Esophagus muscularis mucosa (tissue), 4 donors: ENCODE measurements around the gene OLFM4. TPM values are rescaled to one million over a fixed set of nuclear protein-coding genes. Genes with fewer than 3 reads are reported as not detected.

Experiments
- DNase-seq: peaks from one replicate; pipeline ENCODE4 v3.0.0-alpha.2; 2017; ENCODE audit errors: extremely low spot score
- H3K27ac ChIP-seq, 4 donors: fragments of 200-600 bp; sonication (generic); replicated peaks in 1 of 4; 1 replicate in 3 of 4; 2 replicates in 1 of 4; pipeline ENCODE4 v1.5.1; 2016 to 2019; ENCODE audit warnings: mild to moderate bottlenecking in 1 of 4
- H3K27me3 ChIP-seq, 4 donors: fragments of 200-600 bp; sonication (generic); one replicate each; pipeline versions ENCODE4 v1.5.1 to v1.6.0; 2016 to 2019
- H3K36me3 ChIP-seq, 4 donors: fragments of 200-600 bp; sonication (generic); one replicate each; pipeline ENCODE4 v1.5.1; 2016 to 2019
- H3K4me1 ChIP-seq, 4 donors: fragments of 200-600 bp; sonication (generic); one replicate each; pipeline ENCODE4 v1.5.1; 2016 to 2019
- H3K4me3 ChIP-seq, 4 donors: fragments of 200-600 bp; sonication (generic); 1 replicate in 2 of 4; 2 replicates in 2 of 4; pipeline ENCODE4 v1.5.1; 2016 to 2019; ENCODE audit warnings: mild to moderate bottlenecking in 4 of 4, moderate library complexity in 1 of 4
- H3K9me3 ChIP-seq, 4 donors: fragments of 200-600 bp; sonication (generic); 1 replicate in 3 of 4; 2 replicates in 1 of 4; pipeline ENCODE4 v1.5.1; 2016 to 2019
- CTCF ChIP-seq, 3 experiments: fragments of 200-600 bp in 2 of 3; fragments of 450-650 bp in 1 of 3; sonication (generic) in 2 of 3; IDR thresholded peaks; one replicate each; pipeline ENCODE4 v1.5.1; 2017 to 2019; ENCODE audit warnings: antibody characterized with exemption in 3 of 3, mild to moderate bottlenecking in 2 of 3, moderate library complexity in 1 of 3
- EP300 ChIP-seq: sonication (generic); formaldehyde crosslinking; IDR thresholded peaks from one replicate; pipeline ENCODE4 v1.6.1; 2017; ENCODE audit warnings: antibody characterized with exemption
- POLR2A ChIP-seq: fragments of 450-650 bp; IDR thresholded peaks from one replicate; pipeline ENCODE4 v1.6.1; 2017; ENCODE audit warnings: antibody characterized with exemption, moderate library complexity, mild to moderate bottlenecking, low read depth
- POLR2AphosphoS5 ChIP-seq, 2 donors: sonication (generic); formaldehyde crosslinking; IDR thresholded peaks; one replicate each; pipeline ENCODE4 v1.6.1; 2017; ENCODE audit warnings: antibody characterized with exemption in 2 of 2
- WGBS: methylation state at CpG from one replicate; pipeline ENCODE4 v1.1.5; 2018; 5-methylcytosine and 5-hydroxymethylcytosine counted together
- intact Hi-C: fragments of 100-400 bp; cut with DNase I; formaldehyde crosslinking; loops from one replicate; pipeline ENCODE4 v1.15.1; 2023
- total RNA-seq, 4 donors: library from RNA; depleted of rRNA; stranded (reverse); fragments of >200 nt; gene quantifications; one replicate each; pipeline versions ENCODE4 v1.1.0 to v1.2.1, GENCODE V29; 2016

Gene OLFM4
- total RNA-seq, 4 donors from 2014 or later, result under 0.01 to 0.66 (median 0.13) TPM; not detected in 1

GRCh38 chr13:53032849-53033248, 4.2 kb downstream of the OLFM4 start:
- Histone ChIP-seq H3K27ac (no peak overlapping the region), H3K36me3 (no peaks in the 10 kb centered on the region), H3K4me3 (no peak overlapping the region), H3K9me3 (no peaks in the 10 kb centered on the region), H3K27me3 (peaks cover 0 to 1% (median 0%) of the 10 kb centered on the region in 4 donors), H3K4me1 (no peaks in the 10 kb centered on the region)
- intact Hi-C loops, result no loop called here
- WGBS, result 3% methylated on average over 1 of the region's 1 CpG
- DNase-seq, result no peak
- TF ChIP-seq POLR2AphosphoS5 (IDR thresholded peaks at IDR 0.05) (no peak), POLR2A (no peak), CTCF (IDR thresholded peaks at IDR 0.05) (no peak), EP300 (no peak)

GRCh38 chr13:53038993-53039392, 10.4 kb downstream of the OLFM4 start:
- H3K27me3 ChIP-seq, result no peaks in the 10 kb centered on the region
- H3K9me3 ChIP-seq, result no peaks in the 10 kb centered on the region
- no peak for DNase-seq
- TF ChIP-seq CTCF (IDR thresholded peaks at IDR 0.05) (no peak), EP300 (no peak), POLR2A (no peak), POLR2AphosphoS5 (IDR thresholded peaks at IDR 0.05) (no peak)
- H3K4me3 ChIP-seq, result no peak overlapping the region
- intact Hi-C loops, result no loop called here
- H3K27ac ChIP-seq, result no peak overlapping the region
- H3K4me1 ChIP-seq, result no peaks in the 10 kb centered on the region
- WGBS, result 100% methylated on average over 1 of the region's 1 CpG
- H3K36me3 ChIP-seq, result no peaks in the 10 kb centered on the region

GRCh38 chr13:53041968-53042516, 13.4 kb downstream of the OLFM4 start:
- intact Hi-C loops, result no loop called here
- TF ChIP-seq CTCF (IDR thresholded peaks at IDR 0.05) (no peak), POLR2AphosphoS5 (IDR thresholded peaks at IDR 0.05) (no peak), POLR2A (no peak), EP300 (no peak)
- no peak overlapping the region for H3K27ac ChIP-seq
- no peak for DNase-seq
- no peak overlapping the region for H3K4me3 ChIP-seq
- H3K36me3 ChIP-seq, result no peaks in the 10 kb centered on the region
- 95% methylated on average over 3 of the region's 3 CpGs for WGBS
- H3K9me3 ChIP-seq, result no peaks in the 10 kb centered on the region
- peaks cover 0 to 10% (median 7%) of the 10 kb centered on the region in 4 donors for H3K4me1 ChIP-seq
- H3K27me3 ChIP-seq, result no peaks in the 10 kb centered on the region

GRCh38 chr13:53042877-53043276, 14.3 kb downstream of the OLFM4 start:
- H3K36me3 ChIP-seq, result no peaks in the 10 kb centered on the region
- H3K4me1 ChIP-seq, result peaks cover 0 to 10% (median 7%) of the 10 kb centered on the region in 4 donors
- intact Hi-C loops, result no loop called here
- H3K9me3 ChIP-seq, result no peaks in the 10 kb centered on the region
- WGBS, result 56% methylated on average over 4 of the region's 4 CpGs
- H3K4me3 ChIP-seq, result no peak overlapping the region
- no peaks in the 10 kb centered on the region for H3K27me3 ChIP-seq
- TF ChIP-seq CTCF (IDR thresholded peaks at IDR 0.05) (no peak), POLR2A (no peak), POLR2AphosphoS5 (IDR thresholded peaks at IDR 0.05) (no peak), EP300 (no peak)
- no peak for DNase-seq
- no peak overlapping the region for H3K27ac ChIP-seq

GRCh38 chr13:53043398-53043797, 14.8 kb downstream of the OLFM4 start:
- Histone ChIP-seq H3K9me3 (no peaks in the 10 kb centered on the region), H3K36me3 (no peaks in the 10 kb centered on the region), H3K27ac (no peak overlapping the region), H3K27me3 (no peaks in the 10 kb centered on the region), H3K4me3 (no peak overlapping the region), H3K4me1 (peaks cover 0 to 10% (median 7%) of the 10 kb centered on the region in 4 donors)
- intact Hi-C loops, result no loop called here
- no peak for TF ChIP-seq CTCF (IDR thresholded peaks at IDR 0.05)
- no peak for TF ChIP-seq POLR2AphosphoS5 (IDR thresholded peaks at IDR 0.05)
- no peak for TF ChIP-seq POLR2A
- TF ChIP-seq EP300, result no peak
- no peak for DNase-seq
- WGBS, result 84% methylated on average over 2 of the region's 2 CpGs
